Right lobe of liver (tissue), 6 donors: ENCODE results near the gene GIT1. TPM values are rescaled to one million over a fixed set of nuclear protein-coding genes. Genes with fewer than 3 reads are reported as not detected.
A peak's percentile ranks its signal among the peaks of the same experiment; 100 is the strongest.
"Not testable (repeated sequence)": the region's sequence is repeated elsewhere in the genome, so short reads cannot be mapped to it uniquely, and the experiment has no call there.

Experiments used
- ATAC-seq, 4 donors: fragments of 200-7000 bp; cut with Tn5 transposase; one replicate each; pipeline ENCODE4 v1.9.1; 2020; ENCODE audit warnings: mild to moderate bottlenecking in 4 of 4, moderate library complexity in 4 of 4
- DNase-seq, 3 donors: peaks; one replicate each; pipeline ENCODE4 v3.0.0-alpha.2; 2020
- H3K27ac ChIP-seq, 3 donors: fragments of 200-600 bp; one replicate each; pipeline ENCODE4 v1.8.0; 2022
- H3K27me3 ChIP-seq, 2 donors: fragments of 200-600 bp; one replicate each; pipeline ENCODE4 v1.8.0; 2022
- H3K36me3 ChIP-seq, 4 donors: fragments of 200-600 bp; sonication (generic) in 1 of 4; one replicate each; pipeline versions ENCODE4 v1.5.1 to v1.8.0; 2017 to 2022; ENCODE audit warnings: control low read depth in 1 of 4
- H3K4me1 ChIP-seq, 4 donors: fragments of 200-600 bp; sonication (generic) in 1 of 4; one replicate each; pipeline versions ENCODE4 v1.5.1 to v1.8.0; 2017 to 2022; ENCODE audit warnings: control low read depth in 1 of 4
- H3K4me3 ChIP-seq, 3 donors: fragments of 200-600 bp; one replicate each; pipeline ENCODE4 v1.8.0; 2022
- H3K9me3 ChIP-seq, 4 donors: fragments of 200-600 bp; sonication (generic) in 1 of 4; one replicate each; pipeline versions ENCODE4 v1.5.1 to v1.8.0; 2017 to 2022; ENCODE audit warnings: control low read depth in 1 of 4
- CTCF ChIP-seq, 4 donors: fragments of 200-600 bp in 3 of 4; fragments of 450-650 bp in 1 of 4; IDR thresholded peaks; one replicate each; pipeline versions ENCODE4 v1.5.1 to v1.8.0; 2016 to 2022; ENCODE audit warnings: antibody characterized with exemption in 4 of 4, mild to moderate bottlenecking in 2 of 4
- POLR2A ChIP-seq: fragments of 450-650 bp; IDR thresholded peaks from one replicate; pipeline ENCODE4 v1.6.1; 2017; ENCODE audit warnings: antibody characterized with exemption, mild to moderate bottlenecking
- WGBS: methylation state at CpG from one replicate; pipeline ENCODE4 v1.1.6; 2018; ENCODE audit warnings: low coverage, low lambda C conversion rate; ENCODE audit not compliant: insufficient coverage; ENCODE audit errors: missing lambda C conversion rate; 5-methylcytosine and 5-hydroxymethylcytosine counted together
- intact Hi-C, 2 donors: fragments of 100-400 bp; cut with DNase I; formaldehyde crosslinking; loops; one replicate each; pipeline versions ENCODE4 v1.11.2 to v1.14.1; 2022
- total RNA-seq, 6 experiments: library from RNA; depleted of rRNA in 2 of 6; stranded (reverse); fragments of >200 nt in 2 of 6; fragmentation: NEBNext Ultra II Directional in 3 of 6; extraction: Animal tissue kit (Norgen Biotek cat#: 25700) in 3 of 6; gene quantifications; one replicate each; pipeline versions ENCODE4 v1.1.0 to v1.2.4, GENCODE V29; 2016 to 2023
- donor health status: DM: no; HTN: yes; CAD: no.
- donor health status: DM: no; HTN: no; CAD: no.
- donor health status: DM: no; HTN: no; CAD: no.
- donor health status: DM: no; HTN: yes; CAD: no.
- donor health status: DM: no; HTN: yes; CAD: no.

GIT1 gene
- total RNA-seq, 6 experiments from 2014 or later, result 7.1 to 15.9 (median 8.7) TPM

GRCh38 chr17:29561554-29562517 is 27.6 kb downstream of the GIT1 start:
- Histone ChIP-seq H3K36me3 (peaks cover 0 to 18% (median 8%) of the 10 kb centered on the region in 4 donors), H3K27ac (peak overlapping the region in 1 of 3 donors; percentile 36), H3K9me3 (no peaks in the 10 kb centered on the region), H3K27me3 (no peaks in the 10 kb centered on the region), H3K4me3 (no peak overlapping the region), H3K4me1 (peaks cover 0 to 50% (median 6%) of the 10 kb centered on the region in 4 donors)
- ATAC-seq (peak in 3 of 4 donors; percentile 2 to 11 (median 4)), DNase-seq (no peak)
- intact Hi-C loops, result no loop called here
- TF ChIP-seq POLR2A, result peak; percentile 19
- TF ChIP-seq CTCF (IDR thresholded peaks at IDR 0.05), result no peak
- 62% methylated on average over 9 of the region's 17 CpGs for WGBS

GRCh38 chr17:29560316-29560715 is 29.1 kb downstream of the GIT1 start:
- DNase-seq, result no peak
- 81% methylated on average over 5 of the region's 6 CpGs for WGBS
- no peak overlapping the region for H3K4me3 ChIP-seq
- no peak overlapping the region for H3K27ac ChIP-seq
- no peak for TF ChIP-seq CTCF (IDR thresholded peaks at IDR 0.05)
- TF ChIP-seq POLR2A, result no peak
- no peaks in the 10 kb centered on the region for H3K9me3 ChIP-seq
- H3K4me1 ChIP-seq, result peaks cover 0 to 60% (median 12%) of the 10 kb centered on the region in 4 donors
- no peaks in the 10 kb centered on the region for H3K27me3 ChIP-seq
- H3K36me3 ChIP-seq, result peaks cover 0 to 18% (median 8%) of the 10 kb centered on the region in 4 donors
- intact Hi-C loops, result no loop called here
- no peak for ATAC-seq

- Histone ChIP-seq H3K4me3 (no peak overlapping the region), H3K27ac (no peak overlapping the region), H3K36me3 (peaks cover 0 to 18% (median 8%) of the 10 kb centered on the region in 4 donors), H3K27me3 (no peaks in the 10 kb centered on the region), H3K9me3 (no peaks in the 10 kb centered on the region), H3K4me1 (peaks cover 0 to 57% (median 14%) of the 10 kb centered on the region in 4 donors)
- TF ChIP-seq POLR2A (no peak), CTCF (IDR thresholded peaks at IDR 0.05) (no peak)
- DNase-seq (no peak), ATAC-seq (no peak)
- WGBS, result 88% methylated on average over 1 of the region's 2 CpGs
- intact Hi-C loops, result no loop called here
These were observed 29.8 kb downstream of the GIT1 start for GRCh38 chr17:29559640-29560039.

GRCh38 chr17:29558139-29558538 is 31.3 kb downstream of the GIT1 start:
- 79% methylated on average over 3 of the region's 5 CpGs for WGBS
- H3K36me3 ChIP-seq, result peaks cover 0 to 18% (median 8%) of the 10 kb centered on the region in 4 donors
- peaks cover 0 to 48% (median 14%) of the 10 kb centered on the region in 4 donors for H3K4me1 ChIP-seq
- ATAC-seq, H3K27me3 ChIP-seq, H3K27ac ChIP-seq, DNase-seq, H3K4me3 ChIP-seq, H3K9me3 ChIP-seq, intact Hi-C loops: not testable (repeated sequence)

GRCh38 chr17:29557739-29558116 is 31.7 kb downstream of the GIT1 start:
- no peak overlapping the region for H3K4me3 ChIP-seq
- TF ChIP-seq POLR2A (no peak), CTCF (IDR thresholded peaks at IDR 0.05) (no peak)
- ATAC-seq, result no peak
- DNase-seq, result no peak
- H3K4me1 ChIP-seq, result peaks cover 0 to 48% (median 14%) of the 10 kb centered on the region in 4 donors
- intact Hi-C loops, result no loop called here
- H3K27ac ChIP-seq, result no peak overlapping the region
- H3K27me3 ChIP-seq, result no peaks in the 10 kb centered on the region
- peaks cover 0 to 16% (median 8%) of the 10 kb centered on the region in 4 donors for H3K36me3 ChIP-seq
- H3K9me3 ChIP-seq, result no peaks in the 10 kb centered on the region
